SK-N-SH (cell line): ENCODE measurements around the gene RPS6KA2.

Experiments used
- CTCF ChIP-seq: fragments of 200-600 bp; sonication (generic); IDR thresholded peaks from 2 replicates; pipeline ENCODE4 v1.6.1; 2017; ENCODE audit warnings: antibody characterized with exemption, mild to moderate bottlenecking, moderate library complexity
- ELF1 ChIP-seq: IDR thresholded peaks from 2 replicates; pipeline ENCODE4 v1.4.0; 2012
- FOXM1 ChIP-seq: IDR thresholded peaks from 2 replicates; pipeline ENCODE4 v1.4.0; 2012; ENCODE audit warnings: low read depth, mild to moderate bottlenecking
- MXI1 ChIP-seq: IDR thresholded peaks from 2 replicates; pipeline ENCODE4 v1.6.1; 2012; ENCODE audit warnings: mild to moderate bottlenecking, low read depth, low read length, improper control_type of control experiment
- NRF1 ChIP-seq: IDR thresholded peaks from 2 replicates; pipeline ENCODE4 v1.6.1; 2012; ENCODE audit warnings: low read depth, mild to moderate bottlenecking, low read length
- RCOR1 ChIP-seq: fragments of 150-350 bp; IDR thresholded peaks from 2 replicates; pipeline ENCODE4 v1.6.1; 2017; ENCODE audit warnings: antibody characterized with exemption, low read length
- REST ChIP-seq: IDR thresholded peaks from 2 replicates; pipeline ENCODE4 v1.6.1; 2012; ENCODE audit warnings: mild to moderate bottlenecking, low read depth, low read length, moderate library complexity
- TAF1 ChIP-seq: IDR thresholded peaks from 2 replicates; pipeline ENCODE4 v1.6.1; 2012; ENCODE audit warnings: low read depth, mild to moderate bottlenecking, low read length, moderate library complexity, borderline replicate concordance
- USF1 ChIP-seq: IDR thresholded peaks from 2 replicates; pipeline ENCODE4 v1.4.0; 2012; ENCODE audit warnings: low read depth, borderline replicate concordance

- TF ChIP-seq CTCF (no peak), ELF1 (no peak), TAF1 (no peak), REST (no peak), RCOR1 (no peak), FOXM1 (no peak), NRF1 (no peak), USF1 (no peak), MXI1 (no peak)
Observed at GRCh38 chr6:166441325-166442078, 185.5 kb downstream of the RPS6KA2 start.
